ENCODE measurements around the gene PIP5K1A. TPM values are rescaled to one million over a fixed set of nuclear protein-coding genes. Genes with fewer than 3 reads are reported as not detected.

PIP5K1A gene
- polyA plus RNA-seq, 1 experiment, result 138 TPM

DNA sequence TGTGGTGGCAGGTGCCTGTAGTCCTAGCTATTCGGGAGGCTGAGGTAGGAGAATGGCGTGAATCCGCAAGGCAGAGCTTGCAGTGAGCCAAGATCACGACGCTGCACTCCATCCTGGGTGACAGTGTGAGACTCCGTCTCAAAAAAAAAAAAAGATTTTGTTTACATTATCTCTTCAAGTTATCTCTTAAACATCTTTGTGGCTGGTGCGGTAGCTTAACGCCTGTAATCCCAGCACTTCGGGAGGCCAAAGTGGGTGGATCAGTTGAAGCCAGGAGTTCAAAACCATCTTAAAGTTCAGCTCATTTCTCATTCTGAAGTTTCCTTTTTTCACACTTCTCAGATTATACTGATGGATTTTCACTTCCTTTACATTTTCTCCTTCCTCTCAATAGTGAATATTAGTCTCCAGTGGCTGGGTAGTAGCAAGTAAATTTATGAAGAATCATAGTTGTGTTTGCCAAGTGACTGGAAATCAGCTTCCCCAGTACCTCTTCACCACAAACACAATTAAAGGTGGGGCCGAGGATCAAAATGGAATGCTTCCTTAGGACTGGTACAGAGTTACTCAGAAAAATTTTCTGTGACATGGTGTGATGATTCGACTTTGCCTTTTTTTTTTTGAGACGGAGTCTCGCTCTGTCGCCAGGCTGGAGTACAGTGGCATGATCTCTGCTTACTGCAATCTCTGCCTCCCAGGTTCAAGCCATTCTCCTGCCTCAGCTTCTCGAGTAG lies 13.8 kb downstream of the PIP5K1A start:
- ChIA-PET POLR2A (no interaction called here), CTCF (interaction anchor here (0.6 to 1.2 kb wide), 3 partner anchors 12 to 218 kb away, joined by 3 to 4 read pairs (median 3); no protein-coding TSS in a partner anchor)
- TF ChIP-seq CTCF (IDR thresholded peaks at IDR 0.05; ENCODE audit: insufficient read depth, low read depth, low read length), result no peak
- H3K27me3 ChIP-seq (ENCODE audit: control insufficient read depth, insufficient read depth, low read length), result no peaks in the 10 kb centered on the region
- peaks cover 13% of the 10 kb centered on the region for H3K36me3 ChIP-seq (ENCODE audit: control insufficient read depth, insufficient read depth, low read length)
- DNase-seq (ENCODE audit: low read depth), result no peak
- no peak overlapping the region for H3K4me3 ChIP-seq (ENCODE audit: low read depth, low read length)

DNA sequence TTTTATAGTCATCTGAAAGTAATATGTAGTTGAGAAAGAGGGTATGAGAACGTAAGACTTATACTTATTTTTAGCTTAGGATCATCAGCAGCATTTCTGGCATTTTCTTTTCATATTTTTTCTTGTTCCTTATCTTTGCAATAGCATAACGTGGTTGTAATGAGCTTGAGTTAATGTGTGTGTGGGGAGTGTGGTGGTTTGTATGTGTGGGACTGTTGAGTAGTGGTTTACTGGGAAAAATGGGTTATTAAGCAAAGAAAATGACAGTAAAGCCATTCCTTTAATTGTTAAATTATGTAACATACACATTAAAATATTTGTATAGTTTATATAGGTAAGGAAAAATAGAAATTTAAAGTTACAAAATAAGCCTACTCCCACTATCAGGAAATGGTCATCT lies 15.2 kb downstream of the PIP5K1A start:
- DNase-seq (ENCODE audit: low read depth), result no peak
- Histone ChIP-seq H3K36me3 (ENCODE audit: control insufficient read depth, insufficient read depth, low read length) (peaks cover 7% of the 10 kb centered on the region), H3K27me3 (ENCODE audit: control insufficient read depth, insufficient read depth, low read length) (no peaks in the 10 kb centered on the region), H3K4me3 (ENCODE audit: low read depth, low read length) (no peak overlapping the region)
- ChIA-PET CTCF (interaction anchor here (1.0 kb wide), 1 partner anchor 38 kb away, joined by 4 read pairs; no protein-coding TSS in a partner anchor), POLR2A (no interaction called here)
- TF ChIP-seq CTCF (IDR thresholded peaks at IDR 0.05; ENCODE audit: insufficient read depth, low read depth, low read length), result no peak

- no peak for DNase-seq (ENCODE audit: low read depth)
- ChIA-PET POLR2A (no interaction called here), CTCF (no interaction called here)
- TF ChIP-seq CTCF (IDR thresholded peaks at IDR 0.05; ENCODE audit: insufficient read depth, low read depth, low read length), result no peak
- Histone ChIP-seq H3K4me3 (ENCODE audit: low read depth, low read length) (no peak overlapping the region), H3K27me3 (ENCODE audit: control insufficient read depth, insufficient read depth, low read length) (no peaks in the 10 kb centered on the region), H3K36me3 (ENCODE audit: control insufficient read depth, insufficient read depth, low read length) (peaks cover 7% of the 10 kb centered on the region)
These were observed 23.3 kb downstream of the PIP5K1A start for GRCh38 chr1:151221616-151222015.

DNA sequence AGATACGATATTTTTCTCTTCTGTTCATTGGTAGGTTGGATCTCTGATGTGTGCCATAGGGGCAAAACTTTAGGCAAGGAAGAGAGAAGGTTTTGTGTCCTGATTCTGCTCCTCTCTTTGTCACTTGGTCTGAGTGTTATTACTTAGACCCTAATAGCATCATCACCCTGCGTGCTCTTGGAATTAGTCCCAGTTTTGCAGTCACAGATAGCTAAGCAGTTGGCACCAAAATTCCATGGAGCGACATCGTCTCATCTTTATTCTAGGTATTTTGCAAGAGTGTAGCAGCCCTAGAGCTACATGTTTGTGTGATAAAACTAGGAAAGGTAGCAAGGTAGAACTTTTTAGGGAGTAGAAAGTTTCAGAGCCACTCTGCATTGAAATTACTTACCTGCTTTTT lies 23.8 kb downstream of the PIP5K1A start:
- DNase-seq (ENCODE audit: low read depth), result no peak
- no peak for TF ChIP-seq CTCF (IDR thresholded peaks at IDR 0.05; ENCODE audit: insufficient read depth, low read depth, low read length)
- ChIA-PET CTCF (interaction anchor here (0.7 kb wide), 1 partner anchor 16 kb away, joined by 3 read pairs; no protein-coding TSS in a partner anchor), POLR2A (interaction anchor here (0.7 kb wide), 1 partner anchor 16 kb away, joined by 3 read pairs; no protein-coding TSS in a partner anchor)
- Histone ChIP-seq H3K27me3 (ENCODE audit: control insufficient read depth, insufficient read depth, low read length) (no peaks in the 10 kb centered on the region), H3K4me3 (ENCODE audit: low read depth, low read length) (no peak overlapping the region), H3K36me3 (ENCODE audit: control insufficient read depth, insufficient read depth, low read length) (peaks cover 7% of the 10 kb centered on the region)

- Histone ChIP-seq H3K36me3 (ENCODE audit: control insufficient read depth, insufficient read depth, low read length) (peaks cover 29% of the 10 kb centered on the region), H3K27me3 (ENCODE audit: control insufficient read depth, insufficient read depth, low read length) (no peaks in the 10 kb centered on the region), H3K4me3 (ENCODE audit: low read depth, low read length) (no peak overlapping the region)
- ChIA-PET CTCF (interaction anchor here (1.3 to 1.6 kb wide), 2 partner anchors 11 to 16 kb away, joined by 3 read pairs; no protein-coding TSS in a partner anchor), POLR2A (interaction anchor here (0.7 kb wide), 1 partner anchor 19 kb away, joined by 3 read pairs; the partner anchor contains the start of gene PSMD4)
- no peak for TF ChIP-seq CTCF (IDR thresholded peaks at IDR 0.05; ENCODE audit: insufficient read depth, low read depth, low read length)
- no peak for DNase-seq (ENCODE audit: low read depth)
These were observed 36.9 kb downstream of the PIP5K1A start for GRCh38 chr1:151235235-151235634.

Measured in BJ (cell line).